ENCODE results near the gene LIPG.
"Not testable (repeated sequence)": the region's sequence is repeated elsewhere in the genome, so short reads cannot be mapped to it uniquely, and the experiment has no call there.

The LIPG gene

DNA sequence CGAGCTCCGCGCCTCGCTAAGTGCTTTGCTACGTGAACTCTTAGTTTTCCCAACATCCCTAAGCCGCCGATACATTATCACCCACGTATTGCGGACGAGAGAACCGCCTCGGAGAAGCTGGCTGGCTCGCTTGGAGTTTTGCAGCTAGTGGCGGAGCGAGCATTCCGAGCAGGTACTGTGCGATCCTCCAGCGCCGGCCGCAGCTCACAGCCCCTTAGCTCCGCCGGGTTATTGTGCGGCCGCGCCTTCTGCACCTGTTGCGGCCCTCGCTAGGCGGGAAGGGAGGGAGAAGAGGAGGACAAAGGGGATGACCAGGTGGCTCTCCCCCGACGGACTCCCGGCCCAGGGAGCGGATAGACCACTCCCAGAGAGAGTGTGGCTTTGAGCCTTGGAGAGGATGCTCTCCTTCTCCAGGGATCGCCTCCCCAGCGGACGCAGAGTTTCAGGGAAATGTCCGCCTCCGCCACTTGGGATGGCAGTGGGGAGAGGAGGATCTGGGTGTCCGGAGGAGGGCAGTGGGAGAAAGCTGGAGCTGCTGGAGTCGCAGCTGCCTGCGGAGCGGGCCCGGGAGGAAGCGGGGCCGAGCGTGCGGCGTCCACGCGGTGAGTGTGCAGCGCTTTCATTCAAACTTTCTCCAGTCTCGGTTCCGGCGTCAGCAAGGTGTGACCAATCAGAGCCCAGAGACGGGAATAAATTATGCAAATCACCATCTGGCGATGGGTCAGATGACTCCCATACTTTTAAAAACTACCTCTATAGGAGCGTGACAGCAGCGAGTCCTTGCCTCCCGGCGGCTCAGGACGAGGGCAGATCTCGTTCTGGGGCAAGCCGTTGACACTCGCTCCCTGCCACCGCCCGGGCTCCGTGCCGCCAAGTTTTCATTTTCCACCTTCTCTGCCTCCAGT, at the start of gene LIPG:
TSS of gene LIPG (plus strand) at position 769 of the 905 bp plus-strand sequence. CDS start 252 bp downstream, outside the sequence.
- DNase-seq (ENCODE audit: low spot score) = no peak

DNA sequence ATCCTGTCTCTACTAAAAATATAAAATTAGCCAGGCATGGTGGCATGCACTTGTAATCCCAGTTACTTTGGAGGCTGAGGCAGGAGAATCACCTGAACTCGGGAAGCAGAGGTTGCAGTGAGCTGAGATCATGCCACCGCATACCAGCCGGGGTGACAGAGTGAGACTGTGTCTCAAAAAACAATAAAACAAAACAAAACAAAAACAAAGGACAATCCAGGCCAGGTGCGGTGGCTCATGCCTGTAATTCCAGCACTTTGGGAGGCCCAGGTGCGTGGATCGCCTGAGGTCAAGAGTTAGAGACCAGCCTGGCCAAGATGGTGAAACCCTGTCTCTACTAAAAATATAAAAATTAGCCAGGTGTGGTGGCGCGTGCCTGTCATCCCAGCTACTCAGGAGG, 49.0 kb upstream of the LIPG start:
- not testable (repeated sequence) for DNase-seq (ENCODE audit: low spot score)

DNA sequence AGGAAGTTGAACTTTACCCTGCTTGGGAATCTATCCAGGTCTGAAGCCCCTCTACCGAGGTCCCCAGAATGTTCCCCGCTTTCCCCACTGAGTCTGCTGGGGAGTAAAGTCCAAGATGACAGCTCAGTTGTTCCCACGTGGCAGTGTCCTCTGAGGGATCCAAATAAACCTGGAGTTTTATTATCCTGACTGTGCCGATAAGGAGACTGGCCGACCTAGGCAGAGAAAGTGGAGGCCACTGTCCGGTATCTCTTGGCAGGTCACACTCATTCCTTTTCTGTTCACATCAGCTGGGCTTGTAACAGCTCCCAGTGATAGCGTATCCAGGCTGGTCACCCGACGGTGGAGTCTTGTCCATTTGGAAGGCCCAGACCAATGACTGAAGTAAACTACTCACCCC, 47.3 kb upstream of the LIPG start:
- no peak for DNase-seq (ENCODE audit: low spot score)

DNA sequence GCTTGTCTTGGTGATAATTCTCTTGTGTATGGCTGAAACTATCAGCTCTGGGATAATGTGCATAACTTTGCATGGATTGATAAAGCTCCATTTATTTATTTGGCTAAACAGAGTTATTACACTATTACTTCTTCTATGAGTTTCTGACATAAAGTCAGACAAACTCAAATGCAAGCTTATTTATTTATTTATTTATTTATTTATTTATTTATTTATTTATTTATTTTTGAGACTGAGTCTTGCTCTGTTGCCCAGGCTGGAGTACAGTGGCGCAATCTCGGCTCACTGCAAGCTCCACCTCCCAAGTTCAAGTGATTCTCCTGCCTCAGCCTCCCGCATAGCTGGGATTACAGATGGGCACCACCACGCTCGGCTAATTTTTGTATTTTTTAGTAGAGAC, 46.9 kb upstream of the LIPG start:
- DNase-seq (ENCODE audit: low spot score) = not testable (repeated sequence)

DNA sequence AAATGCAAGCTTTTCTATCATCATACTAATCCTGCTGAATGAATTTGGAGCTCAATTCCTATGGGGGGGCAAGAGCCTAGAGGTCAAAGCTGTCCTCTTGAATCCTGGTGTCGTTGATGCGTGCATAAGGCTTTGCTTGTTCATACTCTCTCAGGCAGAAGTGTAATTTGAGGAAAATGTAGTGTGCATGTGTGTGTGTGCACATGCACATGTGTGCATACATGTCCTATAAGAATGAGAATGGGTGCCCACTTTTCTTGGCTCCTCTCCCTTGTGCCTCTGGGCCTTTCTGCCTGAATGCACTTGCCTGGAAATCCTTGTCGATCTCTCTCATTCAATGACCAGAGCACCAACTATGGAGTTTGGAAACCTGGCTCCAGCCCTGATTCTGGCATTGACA, 46.3 kb upstream of the LIPG start:
- no peak for DNase-seq (ENCODE audit: low spot score)

DNA sequence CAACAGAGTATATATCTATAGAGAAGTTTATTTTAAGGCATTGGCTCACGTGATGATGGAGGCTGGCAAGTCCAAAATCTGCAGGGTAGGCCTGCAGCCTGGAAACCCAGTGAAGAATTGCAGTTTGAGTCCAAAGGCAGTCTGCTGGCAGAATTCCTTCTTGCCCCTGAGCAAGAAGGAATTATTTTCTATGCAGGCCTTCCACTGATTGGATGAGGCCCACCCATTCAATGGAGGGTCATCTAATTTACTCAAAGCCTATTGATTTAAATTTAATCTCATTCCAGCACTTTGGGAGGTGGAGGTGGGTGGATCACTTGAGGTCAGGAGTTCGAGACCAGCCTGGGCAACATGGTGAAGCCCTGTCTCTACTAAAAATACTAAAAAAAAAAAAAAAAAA, 44.4 kb upstream of the LIPG start:
- no peak for DNase-seq (ENCODE audit: low spot score)

DNA sequence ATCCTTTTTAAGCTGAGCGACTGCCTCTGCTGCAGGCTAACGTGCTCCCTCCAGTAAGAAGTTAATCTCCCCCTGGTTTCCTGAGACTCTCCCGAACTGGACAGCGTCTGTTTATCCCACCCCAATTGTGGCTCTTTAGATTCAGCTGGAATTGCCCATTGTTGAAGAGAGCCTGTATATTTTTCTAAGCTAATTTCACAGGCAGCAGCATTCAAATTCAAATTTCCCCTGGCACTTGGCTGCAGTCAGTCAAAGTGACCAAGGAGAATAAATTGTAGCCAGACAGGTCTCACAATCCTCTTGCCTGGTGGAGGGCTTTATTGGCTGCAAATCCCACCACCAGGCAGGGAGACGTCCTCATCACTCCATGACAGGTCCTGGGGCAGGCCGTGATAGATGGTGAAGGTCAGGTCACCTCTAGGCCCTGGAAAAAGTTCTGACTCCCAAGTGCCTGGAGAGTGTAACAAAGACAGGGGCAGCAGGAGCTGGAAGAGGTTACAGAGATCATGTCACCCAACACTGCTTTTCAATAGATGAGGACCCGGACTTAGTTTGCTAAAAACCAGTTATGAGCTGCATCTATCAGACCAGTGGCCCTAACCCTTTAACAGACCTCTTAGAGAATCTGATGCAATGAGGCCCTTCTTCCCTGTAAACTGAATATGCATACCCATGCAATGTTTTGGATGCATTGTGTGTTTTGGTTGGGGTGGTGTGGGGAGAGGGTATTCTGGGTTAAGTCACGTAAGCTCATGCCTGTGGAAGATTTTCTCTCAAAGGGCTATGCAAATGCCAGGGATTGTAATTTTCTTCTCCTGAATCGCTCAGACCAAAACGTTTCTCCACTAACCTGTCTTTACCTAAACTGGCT, 42.5 kb upstream of the LIPG start:
- no peak for DNase-seq (ENCODE audit: low spot score)

DNA sequence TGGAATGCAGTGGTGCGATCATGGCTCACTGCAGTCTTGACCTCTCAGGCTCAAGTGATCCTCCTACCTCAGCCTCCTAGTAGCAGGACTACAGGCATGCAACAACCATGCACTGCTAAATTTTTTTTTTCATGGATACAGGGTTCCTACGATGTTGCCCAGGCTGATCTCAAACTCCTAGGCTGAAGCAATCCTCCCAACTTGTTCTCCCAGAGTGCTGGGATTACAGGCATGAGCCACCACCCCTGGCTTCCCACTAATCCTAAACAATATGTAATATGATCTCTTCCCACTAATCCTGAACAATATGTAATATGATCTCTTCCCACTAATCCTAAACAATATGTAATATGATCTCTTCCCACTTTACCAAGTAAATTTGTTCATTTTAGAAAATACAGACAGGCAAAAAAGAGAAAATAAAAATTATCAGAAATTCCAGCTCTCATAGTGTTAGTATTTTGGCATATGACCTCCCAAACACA, 41.2 kb upstream of the LIPG start:
- DNase-seq (ENCODE audit: low spot score) = no peak

DNA sequence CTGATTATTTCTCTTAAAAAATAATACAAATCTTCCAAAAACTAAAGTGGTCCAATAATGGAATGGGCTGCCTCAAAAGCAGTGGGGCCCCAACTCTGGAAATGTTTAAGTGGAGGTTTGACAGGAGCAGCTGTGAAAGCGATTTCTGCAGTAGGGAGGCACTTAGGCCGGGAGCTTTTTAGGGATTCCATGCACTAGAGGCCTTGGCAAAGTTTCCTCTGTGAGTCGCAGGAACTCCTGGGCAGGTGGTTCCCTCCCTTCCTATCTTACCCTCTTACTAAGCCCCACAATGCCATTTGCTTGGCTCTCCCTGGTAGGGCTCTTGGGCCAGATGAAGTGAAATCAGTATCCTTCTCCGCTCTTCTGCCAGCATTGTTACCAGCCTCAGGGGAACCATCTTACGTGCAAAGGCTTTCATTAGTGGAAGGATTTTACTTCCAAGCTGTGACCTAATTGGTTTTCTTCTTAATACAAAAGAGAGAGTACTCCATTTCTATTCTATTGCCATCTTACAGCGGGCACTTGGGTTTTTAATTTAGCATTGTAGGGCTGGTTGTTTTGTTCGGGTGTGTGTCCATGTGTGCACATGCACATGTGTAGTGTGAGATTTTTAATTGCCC, 40.5 kb upstream of the LIPG start:
- no peak for DNase-seq (ENCODE audit: low spot score)

DNA sequence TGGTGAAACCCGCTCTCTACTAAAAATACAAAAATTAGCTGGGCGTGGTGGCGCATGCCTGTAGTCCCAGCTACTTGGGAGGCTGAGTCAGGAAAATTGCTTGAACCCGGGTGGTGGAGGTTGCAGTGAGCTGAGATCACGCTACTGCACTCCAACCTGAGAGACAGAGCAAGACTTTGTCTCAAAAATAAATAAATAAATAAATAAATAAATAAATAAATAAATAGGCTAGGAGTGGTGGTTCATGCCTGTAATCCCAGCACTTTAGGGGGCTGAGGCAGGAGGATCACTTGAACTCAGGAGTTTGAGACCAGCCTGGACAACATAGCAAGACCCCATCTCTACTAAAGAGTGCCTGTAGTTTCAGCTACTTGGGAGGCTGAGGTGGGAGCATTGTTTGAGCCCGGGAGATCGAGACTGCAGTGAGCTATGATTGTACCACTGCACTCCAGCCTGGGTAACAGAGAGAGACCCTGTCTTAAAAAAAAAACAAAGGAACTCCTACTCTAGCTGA, 38.2 kb upstream of the LIPG start:
- DNase-seq (ENCODE audit: low spot score) = not testable (repeated sequence)

DNA sequence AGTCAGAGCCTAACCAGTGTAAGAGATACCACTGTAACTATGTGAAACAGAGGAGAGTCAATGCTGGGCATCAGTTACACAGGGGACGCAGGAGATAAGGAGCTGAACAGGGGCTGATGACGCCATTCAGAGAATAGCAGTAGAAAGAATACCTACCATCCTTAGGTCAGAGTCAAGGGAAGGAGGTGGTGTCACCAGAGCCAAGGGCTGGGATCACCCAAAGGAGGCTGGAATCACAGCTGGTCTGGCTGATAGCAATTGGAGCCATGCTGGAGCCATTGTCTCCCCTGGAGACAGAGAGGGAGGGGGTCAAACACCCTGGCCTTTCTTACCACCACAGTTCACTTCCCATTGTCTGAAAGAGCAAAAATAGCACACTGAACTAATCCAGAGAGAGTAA, 37.5 kb upstream of the LIPG start:
- no peak for DNase-seq (ENCODE audit: low spot score)

DNA sequence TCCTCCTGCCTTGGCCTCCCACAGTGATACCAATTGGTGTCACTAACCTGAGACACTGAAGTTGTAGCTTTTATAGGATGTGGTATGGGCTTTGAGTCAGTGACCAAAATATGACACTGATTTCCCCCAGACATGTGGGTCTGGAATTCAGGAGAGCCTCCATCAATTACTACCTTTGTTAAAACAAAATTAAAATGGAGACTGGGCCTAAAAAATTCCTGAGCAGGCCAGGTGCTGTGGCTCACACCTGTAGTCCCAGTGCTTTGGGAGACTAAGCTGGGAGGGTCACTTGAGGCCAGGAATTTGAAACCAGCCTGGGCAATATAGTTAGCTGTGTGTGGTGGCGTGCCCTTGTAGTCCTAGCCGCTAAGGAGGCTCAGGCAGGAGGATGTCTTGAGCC, 36.9 kb upstream of the LIPG start:
- DNase-seq (ENCODE audit: low spot score) = no peak

DNA sequence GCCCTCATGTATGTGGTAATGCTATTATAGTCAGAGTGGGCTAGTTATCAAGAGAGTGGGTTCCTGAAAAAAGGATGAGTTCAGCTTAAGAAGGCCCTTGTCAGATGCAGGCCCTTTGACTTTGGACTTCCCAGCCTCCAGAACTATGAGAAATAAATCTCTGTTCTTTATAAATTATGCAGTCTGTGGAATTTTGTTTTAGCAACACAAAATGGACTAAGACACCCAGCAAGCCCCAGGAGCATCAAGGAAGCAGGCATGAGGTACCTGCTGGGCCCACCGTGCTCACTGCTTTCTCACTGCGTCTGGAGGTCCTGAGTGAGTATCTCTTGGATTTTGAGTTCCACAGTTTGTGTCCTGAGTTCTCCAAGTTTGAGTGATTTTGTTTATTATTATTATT, 35.9 kb upstream of the LIPG start:
- no peak for DNase-seq (ENCODE audit: low spot score)

DNA sequence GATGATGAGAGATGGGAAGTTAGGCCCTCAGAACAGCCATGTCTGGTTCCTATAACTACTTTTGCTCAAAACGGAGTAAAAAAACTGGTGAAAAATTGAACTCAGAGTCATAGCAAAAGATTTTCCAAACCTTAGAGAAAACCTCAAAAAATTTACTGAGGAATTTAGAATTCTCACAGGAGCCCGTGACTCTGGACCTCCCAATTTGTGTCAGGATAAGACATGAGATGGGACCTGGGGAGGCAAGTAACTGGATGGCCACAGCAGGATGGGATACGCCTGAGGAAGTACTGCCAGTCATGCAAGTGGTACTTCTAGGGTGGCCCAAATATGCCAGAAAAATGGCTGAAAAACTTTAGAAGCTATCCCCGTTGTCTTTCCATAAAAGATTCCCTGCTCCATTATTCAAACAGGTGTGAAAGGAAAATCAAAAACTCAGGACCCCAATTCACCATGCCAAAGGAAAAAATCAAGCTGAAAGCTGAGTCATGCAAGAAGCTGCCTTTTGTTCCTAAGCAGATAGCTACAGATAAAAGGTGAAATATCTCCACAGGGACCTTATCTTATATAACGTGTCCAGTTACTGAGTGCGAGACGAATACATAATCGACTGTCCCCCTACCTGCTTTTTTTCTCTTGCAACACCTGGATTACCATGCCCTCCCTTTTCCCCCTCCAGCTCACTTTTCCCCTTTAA, 34.1 kb upstream of the LIPG start:
- DNase-seq (ENCODE audit: low spot score) = no peak

DNA sequence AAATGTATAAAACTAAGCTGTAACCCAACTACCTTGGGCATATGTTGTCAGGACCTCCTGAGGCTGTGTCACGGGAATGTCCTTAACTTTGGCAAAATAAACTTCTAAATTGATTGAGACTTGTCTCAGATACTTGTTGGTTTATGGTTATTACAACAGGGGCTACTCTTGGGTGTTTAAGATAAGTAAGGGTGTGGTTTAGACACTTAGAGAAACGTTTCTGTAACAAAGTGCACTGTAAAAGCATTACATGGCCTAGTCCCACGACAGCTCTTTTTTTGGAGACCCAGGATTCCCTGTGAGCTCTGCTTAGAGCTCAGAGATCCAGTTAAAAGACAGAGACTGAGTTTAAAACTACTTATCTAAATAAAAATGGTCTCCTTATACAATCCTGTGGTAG, 32.3 kb upstream of the LIPG start:
- no peak for DNase-seq (ENCODE audit: low spot score)

DNA sequence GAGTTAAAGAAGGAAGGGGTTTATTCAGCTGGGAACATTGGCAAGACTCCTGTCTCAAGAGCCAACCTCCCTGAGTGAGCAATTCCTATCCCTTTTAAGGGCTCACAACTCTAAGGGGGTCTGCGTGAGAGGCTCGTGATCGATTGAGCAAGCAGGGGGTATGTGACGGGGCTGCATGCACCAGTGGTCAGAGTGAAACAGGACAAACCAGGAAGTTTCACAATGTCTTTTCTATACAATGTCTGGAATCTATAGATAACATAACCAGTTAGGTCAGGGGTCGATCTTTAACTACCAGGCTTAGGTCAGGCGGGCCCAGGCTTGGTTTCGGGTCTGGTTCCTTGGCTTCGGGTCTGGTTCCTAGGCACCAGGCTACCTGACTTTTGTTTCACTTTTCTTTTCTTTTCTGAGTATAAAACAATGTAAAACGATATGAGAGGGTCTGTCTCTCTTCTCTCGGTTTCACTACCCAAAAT, 30.1 kb upstream of the LIPG start:
- DNase-seq (ENCODE audit: low spot score) = no peak

DNA sequence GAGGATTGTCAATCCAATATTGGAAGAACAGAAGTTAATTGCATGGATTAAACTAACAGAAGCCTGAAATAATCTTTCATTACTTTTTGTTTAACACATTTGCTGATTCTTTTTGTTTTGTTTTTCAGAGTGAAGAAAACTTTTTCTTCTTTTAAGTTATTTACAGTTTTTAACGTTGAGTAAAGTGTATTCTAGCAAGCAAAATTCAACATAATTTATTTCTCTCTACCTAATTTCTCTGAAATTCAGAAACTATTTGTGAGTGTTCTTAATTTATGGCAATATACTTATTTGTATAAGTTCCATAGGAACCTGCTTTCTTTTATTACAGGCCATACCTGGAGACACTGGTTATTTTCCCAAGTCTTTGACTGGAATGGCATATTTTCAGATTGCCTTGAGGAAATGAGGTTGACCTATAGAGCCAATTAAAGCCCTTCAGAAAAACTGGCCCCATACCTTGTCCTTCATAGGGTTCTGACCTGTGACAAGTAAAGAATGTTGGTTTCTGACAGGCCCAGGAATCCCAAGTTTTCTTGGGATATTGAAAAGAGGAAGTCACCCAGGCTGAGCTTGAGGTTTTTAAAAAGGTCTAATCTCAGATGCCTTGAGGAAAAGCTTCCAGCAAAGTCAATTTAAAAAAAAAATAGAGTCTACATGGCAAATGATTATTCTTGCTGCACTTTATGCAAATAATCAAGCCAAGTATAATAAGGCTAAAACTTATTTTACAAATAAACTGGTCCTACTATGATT, 26.8 kb upstream of the LIPG start:
- DNase-seq (ENCODE audit: low spot score) = no peak

DNA sequence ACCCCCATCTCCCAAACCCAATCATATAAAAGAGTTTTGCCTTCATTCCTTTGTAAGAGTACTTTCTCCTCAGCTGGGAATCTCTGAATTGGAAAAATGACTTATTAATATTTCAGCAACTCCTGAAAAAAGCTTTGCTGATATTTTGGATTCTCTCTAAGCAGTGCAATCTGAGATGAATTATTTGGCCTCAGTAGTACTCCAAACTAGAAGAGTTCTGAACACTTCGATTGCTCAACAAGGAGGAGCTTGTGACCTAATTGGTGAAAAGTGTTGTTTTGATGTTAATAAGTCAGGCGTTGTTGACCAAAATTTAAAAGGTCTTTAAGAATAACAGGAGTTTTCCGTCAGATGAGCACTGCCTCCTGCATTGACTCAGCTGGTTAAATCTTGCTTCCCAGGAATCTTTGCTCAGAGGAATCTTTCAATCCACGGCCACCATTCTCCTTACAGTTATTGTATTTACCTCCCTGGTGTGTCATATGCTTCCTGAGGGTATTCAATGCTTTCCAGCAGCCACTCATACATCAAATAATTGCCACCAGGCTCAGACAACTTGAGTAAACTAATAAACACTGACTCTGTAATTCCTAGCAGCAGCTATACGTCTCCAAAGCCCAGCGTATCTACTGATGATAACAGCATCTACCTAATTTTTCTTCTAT, 24.5 kb upstream of the LIPG start:
- DNase-seq (ENCODE audit: low spot score) = no peak

DNA sequence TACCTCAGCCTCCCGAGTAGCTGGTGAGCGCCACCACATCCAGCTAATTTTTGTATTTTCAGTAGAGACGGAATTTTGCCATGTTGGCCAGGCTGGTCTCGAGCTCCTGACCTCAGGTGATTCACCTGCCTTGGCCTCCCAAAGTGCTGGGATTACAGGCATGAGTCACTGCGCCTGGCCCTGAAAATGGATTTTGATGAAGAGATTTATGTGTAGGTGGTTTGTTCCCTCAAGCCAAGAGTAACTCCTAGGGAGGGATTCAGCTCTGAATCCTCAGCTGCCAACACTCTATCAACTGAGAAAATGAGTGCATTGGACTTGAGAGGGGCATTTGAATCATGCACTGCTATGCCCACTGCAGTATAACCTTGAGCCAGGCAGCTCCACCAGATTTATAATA, 17.5 kb upstream of the LIPG start:
- DNase-seq (ENCODE audit: low spot score) = no peak

DNA sequence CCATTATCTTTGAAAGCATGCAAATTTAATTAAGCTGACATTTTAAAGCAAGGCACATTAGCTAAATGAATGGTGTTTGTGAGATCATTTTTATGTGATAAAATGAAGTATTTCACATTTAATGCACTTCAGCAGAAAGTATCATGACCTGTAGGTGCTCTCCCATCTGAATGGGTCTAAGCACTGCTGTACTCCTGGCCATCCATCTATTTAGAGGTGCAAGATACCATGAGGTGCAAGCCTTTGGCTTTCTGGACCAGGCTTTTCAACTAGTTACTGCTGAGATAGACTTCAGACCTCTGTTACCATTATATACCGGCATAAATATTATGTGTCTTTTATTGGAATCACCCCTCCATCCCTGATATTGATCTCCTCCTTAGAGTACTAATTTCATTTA, 15.6 kb upstream of the LIPG start:
- DNase-seq (ENCODE audit: low spot score) = no peak

Measured in globus pallidus (tissue), 1 donor.